NB4 (cell line): Measurements from ENCODE around the gene PRRC2C.

ENCODE experiments used
- DNase-seq: peaks from one replicate; pipeline ENCODE4 v3.0.0; 2010; ENCODE audit warnings: low read depth
- H3K4me3 ChIP-seq: one replicate; pipeline ENCODE4 v1.5.1; 2011; ENCODE audit warnings: mild to moderate bottlenecking, low read depth, low read length, moderate library complexity
- CTCF ChIP-seq: IDR thresholded peaks from one replicate; pipeline ENCODE4 v1.5.1; 2012; ENCODE audit warnings: low read depth, low read length
- MAX ChIP-seq: IDR thresholded peaks from 2 replicates; pipeline ENCODE4 v1.6.1; 2011; ENCODE audit warnings: low read depth, low read length
- MYC ChIP-seq: IDR thresholded peaks from 2 replicates; pipeline ENCODE4 v1.6.1; 2011; ENCODE audit warnings: low read depth, low read length
- POLR2A ChIP-seq: IDR thresholded peaks from 2 replicates; pipeline ENCODE4 v1.6.1; 2011; ENCODE audit warnings: mild to moderate bottlenecking; ENCODE audit not compliant: insufficient read length; ENCODE audit errors: extremely low read depth

The PRRC2C gene

GRCh38 chr1:171623651-171624331 lies 138.5 kb downstream of the PRRC2C start:
- H3K4me3 ChIP-seq, result no peak overlapping the region
- TF ChIP-seq MYC, result no peak
- TF ChIP-seq CTCF, result no peak
- no peak for TF ChIP-seq POLR2A
- no peak for TF ChIP-seq MAX
- no peak for DNase-seq

- H3K4me3 ChIP-seq, result no peak overlapping the region
- no peak for DNase-seq
- TF ChIP-seq MYC (no peak), MAX (no peak), CTCF (no peak), POLR2A (no peak)
Measured at GRCh38 chr1:171625225-171625624, 139.9 kb downstream of the PRRC2C start.

- TF ChIP-seq MAX (no peak), POLR2A (no peak), CTCF (no peak), MYC (no peak)
- no peak for DNase-seq
- no peak overlapping the region for H3K4me3 ChIP-seq
Measured at GRCh38 chr1:171627020-171627419, 141.7 kb downstream of the PRRC2C start.

- DNase-seq, result no peak
- H3K4me3 ChIP-seq, result no peak overlapping the region
- no peak for TF ChIP-seq MYC
- TF ChIP-seq POLR2A, result no peak
- TF ChIP-seq MAX, result no peak
- no peak for TF ChIP-seq CTCF
Measured at GRCh38 chr1:171628225-171628624, 142.9 kb downstream of the PRRC2C start.

- no peak overlapping the region for H3K4me3 ChIP-seq
- DNase-seq, result no peak
- TF ChIP-seq CTCF (no peak), MYC (no peak), MAX (no peak), POLR2A (no peak)
Measured at GRCh38 chr1:171635661-171636060, 150.3 kb downstream of the PRRC2C start.
